Fibroblast of skin of scalp (primary cell): ENCODE results near the gene RAB11FIP4.

ENCODE experiments used
- DNase-seq: peaks from one replicate; pipeline ENCODE4 v3.0.0-alpha.2; 2013

The RAB11FIP4 gene

GRCh38 chr17:31461227-31461810 is 69.8 kb downstream of the RAB11FIP4 start:
- no peak for DNase-seq

GRCh38 chr17:31462261-31462660 is 70.8 kb downstream of the RAB11FIP4 start:
- no peak for DNase-seq

- no peak for DNase-seq
These were observed 74.8 kb downstream of the RAB11FIP4 start for GRCh38 chr17:31466096-31466760.

- no peak for DNase-seq
These were observed 76.2 kb downstream of the RAB11FIP4 start for GRCh38 chr17:31467502-31468256.

- no peak for DNase-seq
These were observed 78.5 kb downstream of the RAB11FIP4 start for GRCh38 chr17:31469959-31470358.

- no peak for DNase-seq
These were observed 79.1 kb downstream of the RAB11FIP4 start for GRCh38 chr17:31470592-31470991.

- no peak for DNase-seq
These were observed 80.7 kb downstream of the RAB11FIP4 start for GRCh38 chr17:31472137-31472536.

- DNase-seq = no peak
These were observed 84.1 kb downstream of the RAB11FIP4 start for GRCh38 chr17:31475378-31476162.

- no peak for DNase-seq
These were observed 85.3 kb downstream of the RAB11FIP4 start for GRCh38 chr17:31476525-31477416.

GRCh38 chr17:31477417-31478055 is 86.1 kb downstream of the RAB11FIP4 start:
- DNase-seq = no peak

- no peak for DNase-seq
These were observed 87.6 kb downstream of the RAB11FIP4 start for GRCh38 chr17:31479062-31479408.

GRCh38 chr17:31479524-31479923 is 88.0 kb downstream of the RAB11FIP4 start:
- DNase-seq = no peak

- DNase-seq = no peak
These were observed 88.6 kb downstream of the RAB11FIP4 start for GRCh38 chr17:31480067-31480466.

GRCh38 chr17:31480904-31481782 is 89.7 kb downstream of the RAB11FIP4 start:
- no peak for DNase-seq

GRCh38 chr17:31481783-31482081 is 90.3 kb downstream of the RAB11FIP4 start:
- DNase-seq = no peak

- no peak for DNase-seq
These were observed 93.3 kb downstream of the RAB11FIP4 start for GRCh38 chr17:31484821-31485220.

- DNase-seq = no peak
These were observed 95.0 kb downstream of the RAB11FIP4 start for GRCh38 chr17:31486351-31487062.

GRCh38 chr17:31487063-31487647 is 95.7 kb downstream of the RAB11FIP4 start:
- DNase-seq = no peak

GRCh38 chr17:31487648-31488263 is 96.3 kb downstream of the RAB11FIP4 start:
- DNase-seq = peak; percentile 14
